GM12874 (cell line): Measurements from ENCODE around the gene TRAPPC5.
A peak's percentile ranks its signal among the peaks of the same experiment; 100 is the strongest.

Source experiments
- TF ChIP-seq, protein P1 (sequence below): IDR thresholded peaks from 2 replicates; pipeline ENCODE4 v1.5.1; 2011; ENCODE audit warnings: low read depth, mild to moderate bottlenecking, control low read depth, low read length, moderate library complexity; ENCODE audit not compliant: insufficient read depth

The TRAPPC5 gene

DNA sequence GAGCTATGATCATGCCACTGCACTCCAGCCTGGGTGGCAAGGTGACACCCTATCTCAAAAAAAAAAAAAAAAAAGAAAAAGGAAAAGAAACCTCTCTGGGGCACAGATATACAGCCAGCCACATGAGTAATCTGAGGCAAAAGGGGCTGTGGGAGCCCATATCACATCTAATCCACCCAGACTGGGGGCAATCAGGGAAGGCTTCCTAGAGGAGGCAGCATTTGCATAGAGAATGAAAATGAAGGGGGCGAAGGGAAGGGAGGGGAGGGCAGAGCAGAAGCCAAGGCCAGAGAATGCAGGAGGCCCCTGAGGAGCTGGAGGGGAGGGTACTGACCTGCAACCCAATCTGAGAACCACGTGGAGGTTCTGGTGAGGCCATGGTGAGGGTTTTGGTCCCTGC is 30.5 kb upstream of the TRAPPC5 start:
- TF ChIP-seq, protein P1, sequence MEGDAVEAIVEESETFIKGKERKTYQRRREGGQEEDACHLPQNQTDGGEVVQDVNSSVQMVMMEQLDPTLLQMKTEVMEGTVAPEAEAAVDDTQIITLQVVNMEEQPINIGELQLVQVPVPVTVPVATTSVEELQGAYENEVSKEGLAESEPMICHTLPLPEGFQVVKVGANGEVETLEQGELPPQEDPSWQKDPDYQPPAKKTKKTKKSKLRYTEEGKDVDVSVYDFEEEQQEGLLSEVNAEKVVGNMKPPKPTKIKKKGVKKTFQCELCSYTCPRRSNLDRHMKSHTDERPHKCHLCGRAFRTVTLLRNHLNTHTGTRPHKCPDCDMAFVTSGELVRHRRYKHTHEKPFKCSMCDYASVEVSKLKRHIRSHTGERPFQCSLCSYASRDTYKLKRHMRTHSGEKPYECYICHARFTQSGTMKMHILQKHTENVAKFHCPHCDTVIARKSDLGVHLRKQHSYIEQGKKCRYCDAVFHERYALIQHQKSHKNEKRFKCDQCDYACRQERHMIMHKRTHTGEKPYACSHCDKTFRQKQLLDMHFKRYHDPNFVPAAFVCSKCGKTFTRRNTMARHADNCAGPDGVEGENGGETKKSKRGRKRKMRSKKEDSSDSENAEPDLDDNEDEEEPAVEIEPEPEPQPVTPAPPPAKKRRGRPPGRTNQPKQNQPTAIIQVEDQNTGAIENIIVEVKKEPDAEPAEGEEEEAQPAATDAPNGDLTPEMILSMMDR = no peak

DNA sequence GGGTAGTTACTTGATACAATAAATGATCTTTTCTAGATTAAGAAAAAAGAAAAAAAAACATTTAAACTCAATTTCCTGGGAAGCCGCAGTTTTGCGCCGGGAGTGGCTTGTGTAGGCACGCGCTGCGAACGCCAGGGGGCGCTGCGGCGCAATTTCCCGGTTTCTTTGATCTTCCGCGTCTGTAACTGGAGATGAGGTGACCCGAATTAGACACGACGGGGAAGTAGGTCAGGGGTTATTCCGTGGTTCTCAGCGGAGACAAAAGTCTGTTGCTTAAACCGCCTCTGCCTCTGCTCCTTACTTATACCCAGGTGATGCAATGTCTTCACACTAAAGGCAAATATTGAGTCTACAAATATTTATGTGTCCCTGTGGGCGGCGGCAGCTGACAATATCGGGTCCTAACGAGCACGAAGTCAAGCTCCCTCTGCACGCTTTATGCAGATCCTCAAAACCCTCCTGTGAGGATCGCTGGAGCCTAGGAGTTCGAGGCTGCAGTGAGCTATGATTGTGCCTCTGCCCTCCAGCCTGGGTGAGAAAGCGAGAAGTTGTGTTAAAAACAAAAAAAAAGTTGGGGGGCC is 28.5 kb upstream of the TRAPPC5 start:
- TF ChIP-seq, protein P1 = peak; percentile 93

DNA sequence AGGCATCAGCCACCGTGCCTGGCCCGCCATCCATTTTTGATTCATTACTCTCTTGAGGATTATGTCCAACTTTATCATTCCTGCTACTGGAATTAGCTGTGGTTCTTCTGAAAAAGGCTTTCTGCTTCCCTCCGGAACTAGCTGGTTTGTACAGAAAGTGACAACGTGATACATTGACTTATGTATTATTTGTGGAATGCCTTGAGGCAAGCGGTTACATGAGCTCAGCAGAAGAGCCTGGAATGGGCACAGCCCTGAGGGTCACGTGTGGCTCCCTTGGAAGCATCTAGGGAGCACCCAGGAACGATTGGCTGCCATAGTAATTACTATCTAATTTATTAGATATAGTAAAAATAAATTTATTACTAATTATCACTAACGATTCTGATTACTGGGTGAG is 26.2 kb upstream of the TRAPPC5 start:
- TF ChIP-seq, protein P1 = no peak

DNA sequence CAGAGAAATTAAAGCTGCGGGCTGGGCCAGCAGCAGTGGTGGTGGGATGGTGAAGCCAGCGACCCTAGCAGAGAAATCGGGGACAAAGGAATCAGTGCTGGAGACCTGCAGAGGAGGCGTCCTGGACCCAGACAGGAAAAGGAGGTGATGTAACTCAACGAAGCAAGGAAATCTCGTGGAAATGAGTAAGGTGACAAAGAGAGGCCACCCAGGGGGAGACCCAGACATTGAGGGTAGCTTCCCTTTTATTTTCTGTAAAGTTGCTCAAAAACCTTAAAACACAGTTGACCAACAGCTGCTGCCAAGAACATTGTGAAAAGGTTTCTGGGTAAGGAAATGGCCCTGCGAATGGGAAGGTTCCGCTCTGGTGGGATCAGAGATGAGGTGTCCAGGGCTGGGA is 25.1 kb upstream of the TRAPPC5 start:
- TF ChIP-seq, protein P1 = no peak

DNA sequence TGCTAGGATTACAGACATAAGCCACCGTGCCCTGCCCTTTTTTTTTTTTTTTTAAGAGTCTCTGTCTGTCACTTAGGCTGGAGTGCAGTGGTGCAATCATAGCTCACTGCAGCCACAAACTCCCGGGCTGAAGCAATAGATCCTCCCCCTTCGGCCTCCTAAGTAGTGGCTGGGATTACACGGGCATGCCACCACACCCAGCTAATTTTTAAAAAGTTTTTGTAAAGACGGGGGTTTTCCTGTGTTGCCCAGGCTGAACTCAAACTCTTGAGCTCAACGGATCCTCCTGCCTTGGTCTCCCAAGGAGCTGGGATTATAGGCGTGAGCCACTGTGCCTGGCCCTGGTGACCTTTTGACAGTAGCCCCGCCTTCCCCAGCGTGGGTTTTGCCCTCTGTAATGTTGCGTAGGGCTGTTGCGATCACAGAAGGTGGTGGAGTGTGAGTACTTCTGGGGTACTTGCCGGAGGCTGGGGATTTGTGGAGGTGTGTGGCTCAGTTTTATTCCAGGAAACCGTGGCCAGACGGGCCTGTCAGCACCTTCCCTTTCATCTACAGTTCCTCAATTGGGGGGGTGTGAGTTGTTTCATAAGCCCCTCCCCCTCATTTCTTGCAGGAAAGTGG is 23.4 kb upstream of the TRAPPC5 start:
- TF ChIP-seq, protein P1 = no peak

DNA sequence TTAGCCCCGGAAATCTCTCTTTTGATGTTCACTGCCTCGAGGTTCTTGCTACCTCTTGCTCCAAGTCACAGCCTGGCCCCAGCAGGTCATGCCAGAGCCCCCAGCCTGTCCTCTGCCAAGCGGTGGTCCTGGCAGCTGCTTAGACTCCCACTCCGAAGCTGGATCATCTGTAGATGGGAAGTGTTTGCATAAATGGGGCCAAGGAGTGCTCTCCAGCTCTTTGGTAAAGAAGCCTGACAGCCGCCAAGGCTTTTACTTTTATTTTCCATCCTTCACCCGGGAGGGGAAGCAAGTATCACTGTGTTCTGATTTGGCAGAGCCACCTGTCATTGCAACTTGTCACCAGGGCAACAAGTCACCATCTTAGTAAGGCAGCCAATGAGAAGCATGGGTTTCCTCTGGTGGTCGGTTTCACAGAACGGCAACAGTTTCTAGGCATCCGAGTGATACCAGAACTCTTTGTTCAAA is 22.4 kb upstream of the TRAPPC5 start:
- TF ChIP-seq, protein P1 = no peak

DNA sequence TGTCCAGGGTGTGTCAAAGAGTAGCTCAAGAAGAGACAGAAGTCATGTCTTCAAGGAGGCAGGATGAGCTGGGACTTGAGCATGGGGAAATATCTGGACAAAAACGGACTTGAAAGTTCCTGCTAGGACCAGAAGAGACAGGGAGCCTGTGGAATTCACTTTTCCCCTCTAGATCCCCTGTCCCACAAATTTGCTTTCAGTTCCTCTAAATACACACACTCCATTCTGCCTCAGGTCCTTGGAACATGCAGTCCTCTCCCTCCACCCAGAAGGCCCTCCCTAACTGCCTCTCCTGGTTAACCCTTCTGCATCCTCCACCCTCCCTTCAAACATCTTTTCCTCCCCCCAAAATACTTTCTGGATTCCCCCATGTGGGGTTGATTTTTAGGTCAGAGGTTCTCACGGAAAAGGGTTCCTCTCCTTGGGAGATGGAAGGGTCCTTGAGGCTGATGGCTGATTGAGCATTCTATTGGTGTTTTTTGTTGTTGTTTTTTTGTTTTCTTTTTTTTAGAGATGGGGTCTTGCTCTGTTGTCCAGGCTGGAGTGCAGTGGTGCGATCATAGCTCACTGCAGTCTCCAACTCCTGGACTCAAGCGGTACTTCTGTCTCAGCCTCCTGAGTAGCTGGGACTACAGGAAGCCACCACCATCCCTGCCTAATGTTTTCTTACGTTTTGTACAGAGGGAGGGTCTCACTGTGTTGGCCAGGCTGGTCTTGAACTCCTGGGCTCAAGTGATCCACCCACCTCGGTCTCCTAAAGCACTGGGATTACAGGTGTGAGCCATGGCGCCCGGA is 18.7 kb upstream of the TRAPPC5 start:
- TF ChIP-seq, protein P1 = no peak
